Measurements from ENCODE around the gene PPP1R16B.

DNA sequence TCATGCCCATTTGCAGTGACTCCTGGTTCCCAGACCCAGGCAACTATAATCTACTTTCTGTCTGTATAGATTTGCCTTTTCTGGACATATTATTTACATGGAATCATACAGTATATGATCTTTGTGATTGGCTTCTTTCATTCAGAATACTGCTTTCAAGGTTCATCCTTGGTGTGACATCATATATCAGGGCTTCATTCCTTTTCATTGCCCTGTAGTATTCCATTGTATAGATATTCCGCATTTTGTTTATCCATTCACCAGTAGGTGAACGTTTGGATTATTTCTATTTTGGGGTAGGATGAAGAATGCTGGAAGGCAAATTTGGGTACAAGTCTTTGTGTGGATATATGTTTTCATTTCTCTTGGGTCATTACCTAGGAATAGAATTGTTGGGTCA lies 36.1 kb downstream of the PPP1R16B start:
- TF ChIP-seq, protein P1, sequence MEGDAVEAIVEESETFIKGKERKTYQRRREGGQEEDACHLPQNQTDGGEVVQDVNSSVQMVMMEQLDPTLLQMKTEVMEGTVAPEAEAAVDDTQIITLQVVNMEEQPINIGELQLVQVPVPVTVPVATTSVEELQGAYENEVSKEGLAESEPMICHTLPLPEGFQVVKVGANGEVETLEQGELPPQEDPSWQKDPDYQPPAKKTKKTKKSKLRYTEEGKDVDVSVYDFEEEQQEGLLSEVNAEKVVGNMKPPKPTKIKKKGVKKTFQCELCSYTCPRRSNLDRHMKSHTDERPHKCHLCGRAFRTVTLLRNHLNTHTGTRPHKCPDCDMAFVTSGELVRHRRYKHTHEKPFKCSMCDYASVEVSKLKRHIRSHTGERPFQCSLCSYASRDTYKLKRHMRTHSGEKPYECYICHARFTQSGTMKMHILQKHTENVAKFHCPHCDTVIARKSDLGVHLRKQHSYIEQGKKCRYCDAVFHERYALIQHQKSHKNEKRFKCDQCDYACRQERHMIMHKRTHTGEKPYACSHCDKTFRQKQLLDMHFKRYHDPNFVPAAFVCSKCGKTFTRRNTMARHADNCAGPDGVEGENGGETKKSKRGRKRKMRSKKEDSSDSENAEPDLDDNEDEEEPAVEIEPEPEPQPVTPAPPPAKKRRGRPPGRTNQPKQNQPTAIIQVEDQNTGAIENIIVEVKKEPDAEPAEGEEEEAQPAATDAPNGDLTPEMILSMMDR (IDR thresholded peaks at IDR 0.05; ENCODE audit: low read length), result no peak
- TF ChIP-seq EZH2 (IDR thresholded peaks at IDR 0.05; ENCODE audit: borderline replicate concordance, low read length), result no peak

All from OCI-LY1 (cell line).